HEK293T (cell line): ENCODE results near the gene OR51G1.

Experiments
- CTCF ChIA-PET: fragments of 350-600 bp; formaldehyde crosslinking; extraction: SDS; loops from one replicate; lab custom pipeline; 2021; ENCODE audit warnings: antibody characterized with exemption, inconsistent platforms; lab: Yijun Ruan, JAX
- POLR2A ChIA-PET: fragments of 350-600 bp; formaldehyde crosslinking; extraction: SDS; loops from one replicate; lab custom pipeline; 2020; ENCODE audit warnings: antibody characterized with exemption, inconsistent platforms; lab: Yijun Ruan, JAX
- DNase-seq: peaks from one replicate; pipeline ENCODE4 v3.0.0; 2012; ENCODE audit warnings: mixed read lengths; ENCODE audit errors: extremely low spot score
- ARNT ChIP-seq: fragments of 450-650 bp; IDR thresholded peaks from 2 replicates; pipeline ENCODE4 v1.6.1; 2017; ENCODE audit warnings: mild to moderate bottlenecking
- BHLHE40 ChIP-seq: fragments of 450-650 bp; IDR thresholded peaks from 2 replicates; pipeline ENCODE4 v1.6.1; 2016; ENCODE audit warnings: mild to moderate bottlenecking, moderate library complexity, borderline replicate concordance
- CTBP1 ChIP-seq: fragments of 450-650 bp; IDR thresholded peaks from 2 replicates; pipeline ENCODE4 v1.6.1; 2016; ENCODE audit warnings: borderline replicate concordance
- ELF4 ChIP-seq: fragments of 450-650 bp; IDR thresholded peaks from 2 replicates; pipeline ENCODE4 v1.6.1; 2017; ENCODE audit warnings: antibody characterized with exemption
- FOXA1 ChIP-seq: fragments of 450-650 bp; IDR thresholded peaks from 2 replicates; pipeline ENCODE4 v1.6.1; 2016; ENCODE audit warnings: mild to moderate bottlenecking
- FOXK2 ChIP-seq: fragments of 450-650 bp; IDR thresholded peaks from 2 replicates; pipeline ENCODE4 v1.6.1; 2016; ENCODE audit warnings: mild to moderate bottlenecking
- FOXM1 ChIP-seq: fragments of 450-650 bp; IDR thresholded peaks from 2 replicates; pipeline ENCODE4 v1.6.1; 2017; ENCODE audit warnings: mild to moderate bottlenecking, borderline replicate concordance
- HDGF ChIP-seq: fragments of 450-650 bp; IDR thresholded peaks from 2 replicates; pipeline ENCODE4 v1.6.1; 2017; ENCODE audit warnings: antibody characterized with exemption, borderline replicate concordance
- L3MBTL2 ChIP-seq: fragments of 450-650 bp; conservative IDR thresholded peaks from 2 replicates; pipeline ENCODE4 v1.6.1; 2016; ENCODE audit warnings: mild to moderate bottlenecking
- LEF1 ChIP-seq: fragments of 450-650 bp; IDR thresholded peaks from 2 replicates; pipeline ENCODE4 v1.6.1; 2017; ENCODE audit warnings: mild to moderate bottlenecking, borderline replicate concordance
- NFRKB ChIP-seq: fragments of 450-650 bp; IDR thresholded peaks from 2 replicates; pipeline ENCODE4 v1.6.1; 2016; ENCODE audit warnings: mild to moderate bottlenecking, moderate library complexity
- SP1 ChIP-seq: fragments of 450-650 bp; IDR thresholded peaks from 2 replicates; pipeline ENCODE4 v1.6.1; 2017
- SUZ12 ChIP-seq: fragments of 450-650 bp; IDR thresholded peaks from 2 replicates; pipeline ENCODE4 v1.6.1; 2016; ENCODE audit warnings: mild to moderate bottlenecking
- TARDBP ChIP-seq: fragments of 450-650 bp; IDR thresholded peaks from 2 replicates; pipeline ENCODE4 v1.6.1; 2016
- ZNF384 ChIP-seq: fragments of 450-650 bp; IDR thresholded peaks from 2 replicates; pipeline ENCODE4 v1.6.1; 2016
- TF ChIP-seq, protein P1 (sequence below): fragments of 450-650 bp; IDR thresholded peaks from 2 replicates; pipeline ENCODE4 v1.6.1; 2016

The OR51G1 gene

DNA sequence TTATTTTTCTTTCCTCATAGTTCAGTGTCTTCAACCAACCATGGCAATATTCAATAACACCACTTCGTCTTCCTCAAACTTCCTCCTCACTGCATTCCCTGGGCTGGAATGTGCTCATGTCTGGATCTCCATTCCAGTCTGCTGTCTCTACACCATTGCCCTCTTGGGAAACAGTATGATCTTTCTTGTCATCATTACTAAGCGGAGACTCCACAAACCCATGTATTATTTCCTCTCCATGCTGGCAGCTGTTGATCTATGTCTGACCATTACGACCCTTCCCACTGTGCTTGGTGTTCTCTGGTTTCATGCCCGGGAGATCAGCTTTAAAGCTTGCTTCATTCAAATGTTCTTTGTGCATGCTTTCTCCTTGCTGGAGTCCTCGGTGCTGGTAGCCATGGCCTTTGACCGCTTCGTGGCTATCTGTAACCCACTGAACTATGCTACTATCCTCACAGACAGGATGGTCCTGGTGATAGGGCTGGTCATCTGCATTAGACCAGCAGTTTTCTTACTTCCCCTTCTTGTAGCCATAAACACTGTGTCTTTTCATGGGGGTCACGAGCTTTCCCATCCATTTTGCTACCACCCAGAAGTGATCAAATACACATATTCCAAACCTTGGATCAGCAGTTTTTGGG, 42.2 kb downstream of the OR51G1 start, which contains the start of gene OR51T1:
TSS of gene OR51T1 (plus strand) at position 41 of the 641 bp plus-strand sequence. CDS start at position 41, 0 bp downstream.
- ChIA-PET CTCF (no interaction called here), POLR2A (no interaction called here)
- TF ChIP-seq TARDBP: no peak
- TF ChIP-seq, protein P1, sequence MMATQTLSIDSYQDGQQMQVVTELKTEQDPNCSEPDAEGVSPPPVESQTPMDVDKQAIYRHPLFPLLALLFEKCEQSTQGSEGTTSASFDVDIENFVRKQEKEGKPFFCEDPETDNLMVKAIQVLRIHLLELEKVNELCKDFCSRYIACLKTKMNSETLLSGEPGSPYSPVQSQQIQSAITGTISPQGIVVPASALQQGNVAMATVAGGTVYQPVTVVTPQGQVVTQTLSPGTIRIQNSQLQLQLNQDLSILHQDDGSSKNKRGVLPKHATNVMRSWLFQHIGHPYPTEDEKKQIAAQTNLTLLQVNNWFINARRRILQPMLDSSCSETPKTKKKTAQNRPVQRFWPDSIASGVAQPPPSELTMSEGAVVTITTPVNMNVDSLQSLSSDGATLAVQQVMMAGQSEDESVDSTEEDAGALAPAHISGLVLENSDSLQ: no peak
- TF ChIP-seq NFRKB: no peak
- no peak for TF ChIP-seq SP1
- no peak for TF ChIP-seq ARNT
- TF ChIP-seq CTBP1: no peak
- TF ChIP-seq ELF4: no peak
- TF ChIP-seq FOXK2: no peak
- no peak for TF ChIP-seq FOXM1
- TF ChIP-seq HDGF: no peak
- TF ChIP-seq ZNF384: no peak
- no peak for TF ChIP-seq L3MBTL2
- TF ChIP-seq BHLHE40: no peak
- TF ChIP-seq SUZ12: no peak
- TF ChIP-seq LEF1: no peak
- TF ChIP-seq FOXA1: no peak
- DNase-seq: no peak

DNA sequence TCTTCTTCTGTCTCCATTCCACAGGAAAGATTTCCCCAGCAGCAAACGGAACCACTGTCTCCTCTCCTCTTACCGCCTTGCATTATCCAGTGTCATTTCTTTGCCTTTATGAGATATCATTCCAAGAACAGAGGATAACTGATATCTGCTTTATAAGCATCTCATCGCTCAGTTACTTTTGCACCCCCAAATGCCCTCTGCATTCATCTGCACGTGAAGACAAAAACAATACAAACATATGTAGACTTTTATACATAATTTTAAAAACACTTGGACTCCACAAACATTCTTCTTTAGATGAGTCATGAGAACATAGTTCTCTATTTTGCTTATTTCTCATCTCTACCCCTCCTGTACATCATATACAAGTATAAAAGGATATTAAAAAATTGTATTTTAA, 43.0 kb downstream of the OR51G1 start:
- POLR2A ChIA-PET: no interaction called here
- TF ChIP-seq HDGF: no peak
- TF ChIP-seq ELF4: no peak
- TF ChIP-seq FOXM1: no peak
- no peak for TF ChIP-seq FOXK2
- TF ChIP-seq ARNT: no peak
- TF ChIP-seq SUZ12: no peak
- CTCF ChIA-PET: no interaction called here
- DNase-seq: no peak
